Duodenal mucosa (tissue), 2 donors: ENCODE results near the gene AGA.

Experiments used
- H3K27ac ChIP-seq: one replicate; pipeline ENCODE4 v1.7.0; 2013; ENCODE audit warnings: low read depth, low read length
- H3K27me3 ChIP-seq, 2 donors: one replicate each; pipeline ENCODE4 v1.7.0; 2013; ENCODE audit warnings: low read length in 2 of 2, control low read depth in 1 of 2; ENCODE audit not compliant: insufficient read depth in 2 of 2, control insufficient read depth in 1 of 2
- H3K36me3 ChIP-seq, 2 donors: one replicate each; pipeline ENCODE4 v1.7.0; 2013; ENCODE audit warnings: low read length in 2 of 2, control low read depth in 1 of 2; ENCODE audit not compliant: insufficient read depth in 2 of 2, control insufficient read depth in 1 of 2
- H3K4me1 ChIP-seq, 2 donors: one replicate each; pipeline ENCODE4 v1.7.0; 2013; ENCODE audit warnings: low read length in 2 of 2, control low read depth in 1 of 2; ENCODE audit not compliant: insufficient read depth in 2 of 2, control insufficient read depth in 1 of 2
- H3K4me3 ChIP-seq, 2 donors: one replicate each; pipeline ENCODE4 v1.7.0; 2013; ENCODE audit warnings: low read length in 2 of 2, low read depth in 1 of 2
- H3K9ac ChIP-seq, 2 donors: one replicate each; pipeline ENCODE4 v1.7.0; 2013; ENCODE audit warnings: low read length in 2 of 2, low read depth in 1 of 2
- H3K9me3 ChIP-seq, 2 donors: one replicate each; pipeline ENCODE4 v1.7.0; 2013; ENCODE audit warnings: low read length in 2 of 2, control low read depth in 1 of 2; ENCODE audit not compliant: control insufficient read depth in 1 of 2

The AGA gene

GRCh38 chr4:177413076-177413475 lies 29.2 kb downstream of the AGA start:
- no peak overlapping the region for H3K27ac ChIP-seq

GRCh38 chr4:177411996-177412395 lies 30.2 kb downstream of the AGA start:
- Histone ChIP-seq H3K9ac (no peak overlapping the region), H3K27me3 (no peaks in the 10 kb centered on the region), H3K4me1 (no peaks in the 10 kb centered on the region), H3K9me3 (no peaks in the 10 kb centered on the region), H3K36me3 (no peaks in the 10 kb centered on the region), H3K4me3 (no peak overlapping the region), H3K27ac (no peak overlapping the region)

More at GRCh38 chr4:177413076-177413475, 29.2 kb downstream of the AGA start:
- Histone ChIP-seq H3K27me3 (no peaks in the 10 kb centered on the region), H3K36me3 (no peaks in the 10 kb centered on the region), H3K4me3 (no peak overlapping the region), H3K9ac (no peak overlapping the region), H3K9me3 (no peaks in the 10 kb centered on the region), H3K4me1 (no peaks in the 10 kb centered on the region)

- Histone ChIP-seq H3K4me3 (no peak overlapping the region), H3K27ac (no peak overlapping the region), H3K4me1 (no peaks in the 10 kb centered on the region), H3K27me3 (no peaks in the 10 kb centered on the region), H3K9ac (no peak overlapping the region), H3K36me3 (no peaks in the 10 kb centered on the region), H3K9me3 (no peaks in the 10 kb centered on the region)
Measured at GRCh38 chr4:177410566-177410965, 31.7 kb downstream of the AGA start.

- no peak overlapping the region for H3K9ac ChIP-seq
- no peak overlapping the region for H3K4me3 ChIP-seq
- H3K9me3 ChIP-seq: no peaks in the 10 kb centered on the region
- H3K27ac ChIP-seq: no peak overlapping the region
- H3K4me1 ChIP-seq: peaks cover 0 to 4% of the 10 kb centered on the region in 2 donors
- no peaks in the 10 kb centered on the region for H3K27me3 ChIP-seq
- H3K36me3 ChIP-seq: no peaks in the 10 kb centered on the region
Measured at GRCh38 chr4:177408023-177408422, 34.2 kb downstream of the AGA start.

GRCh38 chr4:177405508-177405907 lies 36.7 kb downstream of the AGA start:
- Histone ChIP-seq H3K9me3 (no peaks in the 10 kb centered on the region), H3K27me3 (no peaks in the 10 kb centered on the region), H3K27ac (no peak overlapping the region), H3K36me3 (no peaks in the 10 kb centered on the region), H3K4me1 (peaks cover 13 to 20% of the 10 kb centered on the region in 2 donors), H3K4me3 (no peak overlapping the region), H3K9ac (no peak overlapping the region)

GRCh38 chr4:177404986-177405385 lies 37.3 kb downstream of the AGA start:
- Histone ChIP-seq H3K4me1 (peaks cover 13 to 20% of the 10 kb centered on the region in 2 donors), H3K9ac (no peak overlapping the region), H3K9me3 (no peaks in the 10 kb centered on the region), H3K36me3 (no peaks in the 10 kb centered on the region), H3K4me3 (no peak overlapping the region), H3K27me3 (no peaks in the 10 kb centered on the region), H3K27ac (no peak overlapping the region)

GRCh38 chr4:177404342-177404741 lies 37.9 kb downstream of the AGA start:
- Histone ChIP-seq H3K9ac (no peak overlapping the region), H3K27me3 (no peaks in the 10 kb centered on the region), H3K36me3 (no peaks in the 10 kb centered on the region), H3K9me3 (no peaks in the 10 kb centered on the region), H3K4me1 (peaks cover 13 to 20% of the 10 kb centered on the region in 2 donors), H3K4me3 (no peak overlapping the region), H3K27ac (no peak overlapping the region)

GRCh38 chr4:177403746-177404145 lies 38.5 kb downstream of the AGA start:
- no peaks in the 10 kb centered on the region for H3K27me3 ChIP-seq
- H3K9ac ChIP-seq: no peak overlapping the region
- H3K4me1 ChIP-seq: peaks cover 13 to 20% of the 10 kb centered on the region in 2 donors
- no peaks in the 10 kb centered on the region for H3K36me3 ChIP-seq
- H3K4me3 ChIP-seq: no peak overlapping the region
- no peaks in the 10 kb centered on the region for H3K9me3 ChIP-seq
- no peak overlapping the region for H3K27ac ChIP-seq

- Histone ChIP-seq H3K27ac (no peak overlapping the region), H3K9me3 (no peaks in the 10 kb centered on the region), H3K27me3 (no peaks in the 10 kb centered on the region), H3K4me1 (peaks cover 13 to 20% of the 10 kb centered on the region in 2 donors), H3K9ac (no peak overlapping the region), H3K4me3 (peak overlapping the region in 1 of 2 donors; percentile 34), H3K36me3 (no peaks in the 10 kb centered on the region)
Measured at GRCh38 chr4:177401658-177402273, 40.5 kb downstream of the AGA start.

GRCh38 chr4:177400030-177400429 lies 42.2 kb downstream of the AGA start:
- no peak overlapping the region for H3K4me3 ChIP-seq
- H3K36me3 ChIP-seq: no peaks in the 10 kb centered on the region
- no peaks in the 10 kb centered on the region for H3K9me3 ChIP-seq
- no peak overlapping the region for H3K9ac ChIP-seq
- no peaks in the 10 kb centered on the region for H3K27me3 ChIP-seq
- H3K4me1 ChIP-seq: peaks cover 13 to 20% of the 10 kb centered on the region in 2 donors
- no peak overlapping the region for H3K27ac ChIP-seq
